Kidney tubule cell (primary cell): ENCODE measurements around the gene CFAP141.
"Not testable (repeated sequence)": the region's sequence is repeated elsewhere in the genome, so short reads cannot be mapped to it uniquely, and the experiment has no call there.

ENCODE experiments used
- DNase-seq: peaks from one replicate; pipeline ENCODE4 v3.0.0-alpha.2; 2018; ENCODE audit warnings: low spot score

Gene CFAP141

DNA sequence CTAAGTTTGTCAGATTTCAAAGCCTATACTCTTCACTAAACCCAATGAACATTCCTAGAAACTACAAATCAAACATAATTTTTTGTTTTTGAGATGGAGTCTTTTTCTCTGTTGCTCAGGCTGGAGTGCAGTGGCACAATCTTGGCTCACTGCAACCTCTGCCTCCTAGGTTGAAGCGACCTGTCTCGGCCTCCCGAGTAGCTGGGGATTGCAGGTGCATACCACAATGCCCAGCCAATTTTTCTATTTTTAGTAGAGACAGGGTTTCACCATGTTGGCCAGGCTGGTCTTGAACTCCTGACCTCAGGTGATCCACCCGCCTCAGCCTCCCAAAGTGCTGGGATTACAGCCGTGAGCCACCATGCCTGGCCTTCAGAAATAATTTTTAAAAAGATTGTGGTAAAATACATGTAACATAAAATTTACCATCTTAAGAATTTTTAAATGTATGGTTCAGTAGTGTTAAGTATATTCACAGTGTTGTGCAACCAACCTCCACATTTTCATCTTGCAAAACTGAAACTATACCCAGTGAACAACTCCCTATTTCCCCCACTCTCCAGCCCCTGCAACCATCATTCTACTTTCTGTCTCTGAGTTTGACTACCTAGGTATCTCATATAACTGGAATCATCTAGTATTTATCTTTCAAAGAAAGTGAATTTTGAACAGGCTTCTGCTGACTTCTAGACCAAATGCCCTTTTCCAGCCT, 2.7 kb upstream of the CFAP141 start:
- DNase-seq = no peak

DNA sequence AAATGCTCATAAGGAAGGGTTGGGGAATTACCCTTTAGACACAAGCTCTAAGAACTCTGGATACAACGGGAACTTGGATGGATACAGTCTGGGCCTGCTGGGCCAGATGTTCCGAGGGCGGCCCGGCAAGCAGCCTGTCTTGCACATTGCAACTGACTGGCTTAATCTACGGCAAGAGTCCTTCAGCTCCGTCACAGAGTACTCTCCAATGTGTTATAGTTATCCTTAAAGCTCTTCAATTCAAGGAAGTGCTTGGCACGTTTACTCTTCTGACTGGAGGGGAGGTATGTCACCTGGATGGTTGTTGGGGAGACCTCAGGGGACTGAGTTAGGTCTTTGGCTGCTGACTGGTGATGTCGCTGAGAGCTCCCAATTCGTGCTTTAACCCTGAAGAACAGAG, 1.1 kb upstream of the CFAP141 start:
- DNase-seq = no peak

DNA sequence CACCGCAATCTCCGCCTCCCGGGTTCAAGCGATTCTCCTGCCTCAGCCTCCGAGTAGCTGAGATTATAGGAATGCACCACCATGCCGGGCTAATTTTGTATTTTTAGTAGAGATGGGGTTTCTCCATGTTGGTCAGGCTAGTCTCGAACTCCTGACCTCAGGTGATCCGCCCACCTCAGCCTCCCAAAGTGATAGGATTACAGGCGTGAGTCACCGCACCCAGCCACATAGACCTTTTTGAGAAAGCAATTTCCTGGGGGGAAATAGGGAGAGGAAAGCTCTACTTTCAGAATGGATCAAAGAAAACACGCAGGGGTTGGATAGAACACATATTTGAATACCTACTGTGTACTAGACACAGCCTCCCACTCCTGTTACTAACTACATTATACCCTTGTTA, 355 bp downstream of the CFAP141 start:
- not testable (repeated sequence) for DNase-seq

DNA sequence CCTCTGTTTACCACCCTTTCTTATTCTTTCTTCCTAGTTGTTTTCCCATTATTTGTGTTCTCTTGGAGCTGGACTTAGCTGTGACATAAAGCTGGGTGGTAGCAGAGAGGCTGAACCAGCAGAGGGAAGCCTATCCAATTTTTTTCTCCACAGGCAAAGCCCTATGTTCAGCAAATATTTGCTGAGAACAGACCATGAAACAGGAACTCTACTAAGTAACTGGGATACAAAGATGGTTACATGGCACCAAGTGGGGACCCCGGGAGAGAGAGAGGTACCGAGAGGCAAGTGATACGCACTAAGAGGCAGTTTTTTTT, 6.6 kb downstream of the CFAP141 start:
- no peak for DNase-seq

- DNase-seq = peak; percentile 55
Measured at GRCh38 chr1:154198756-154199562, 7.2 kb downstream of the CFAP141 start.

DNA sequence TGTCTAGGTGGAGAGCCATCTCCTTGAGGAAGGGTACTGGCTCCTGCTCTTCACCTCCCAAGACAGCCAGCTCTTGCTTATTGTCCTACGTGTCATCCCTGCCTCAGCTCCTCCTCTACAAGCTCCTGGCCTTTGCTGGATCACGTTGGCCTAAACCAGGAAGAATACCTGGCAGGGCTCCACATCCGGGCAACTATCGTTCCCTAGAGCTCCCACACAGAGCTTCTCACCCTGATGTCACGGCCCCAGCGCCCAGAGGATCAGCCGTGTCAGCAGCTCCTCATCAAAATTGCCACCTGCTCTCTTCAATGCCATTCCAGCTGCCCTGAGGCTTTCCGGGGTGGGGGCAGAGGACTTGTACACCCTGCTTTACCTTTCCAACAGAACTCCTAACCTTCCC, 12.3 kb downstream of the CFAP141 start:
- peak; percentile 75 for DNase-seq

DNA sequence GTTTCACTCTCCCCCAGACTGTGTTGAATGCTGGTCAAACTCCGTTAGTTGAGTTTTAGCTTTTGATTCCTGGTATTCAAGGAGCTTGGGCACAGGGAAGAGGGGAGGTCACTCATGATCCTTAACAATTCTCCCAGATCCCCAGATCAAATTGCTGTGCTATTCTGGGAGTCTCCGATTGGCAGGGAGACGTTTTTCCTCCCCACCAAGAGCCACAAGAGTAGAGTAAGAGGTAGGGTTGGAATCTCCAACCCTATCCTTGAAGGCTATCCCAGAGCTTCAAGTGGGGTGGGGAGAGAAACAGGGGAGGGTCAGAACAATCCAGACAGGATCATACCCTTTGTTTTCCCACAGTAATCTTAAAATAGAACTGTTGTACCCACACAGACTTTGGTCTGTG, 13.7 kb downstream of the CFAP141 start:
- no peak for DNase-seq

DNA sequence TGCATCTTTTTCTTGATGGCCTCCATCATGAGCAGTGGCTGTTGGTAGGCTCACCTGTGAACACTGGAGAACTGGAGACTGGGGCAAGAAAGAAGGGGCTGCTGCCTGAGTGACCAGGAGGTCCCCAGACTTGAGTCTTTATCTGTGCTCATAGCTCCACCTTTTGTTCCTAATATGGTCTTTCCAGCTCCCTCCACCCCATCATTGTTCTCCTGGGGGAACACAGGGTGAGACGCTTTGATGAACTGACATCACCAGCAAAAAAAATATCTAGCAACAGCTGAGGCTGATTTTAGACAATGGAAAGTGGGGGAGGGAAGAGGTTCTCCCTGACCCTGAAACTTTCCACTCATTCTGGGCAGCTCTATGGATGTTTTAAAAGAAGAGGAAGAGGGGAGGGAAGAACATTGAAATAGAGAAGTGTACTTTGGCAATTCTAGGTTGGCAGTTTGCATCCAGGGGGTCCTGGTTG, 14.1 kb downstream of the CFAP141 start, which contains the start of gene TPM3:
Gene TPM3, minus strand, starts transcription at position 111 of the 472 bp plus-strand sequence. Its CDS starts 82 bp downstream, at position 29.
- DNase-seq = no peak

GRCh38 chr1:154190550-154190949, 15.6 kb downstream of the CFAP141 start:
- DNase-seq = no peak

GRCh38 chr1:154186852-154187501, 19.2 kb downstream of the CFAP141 start:
- no peak for DNase-seq

DNA sequence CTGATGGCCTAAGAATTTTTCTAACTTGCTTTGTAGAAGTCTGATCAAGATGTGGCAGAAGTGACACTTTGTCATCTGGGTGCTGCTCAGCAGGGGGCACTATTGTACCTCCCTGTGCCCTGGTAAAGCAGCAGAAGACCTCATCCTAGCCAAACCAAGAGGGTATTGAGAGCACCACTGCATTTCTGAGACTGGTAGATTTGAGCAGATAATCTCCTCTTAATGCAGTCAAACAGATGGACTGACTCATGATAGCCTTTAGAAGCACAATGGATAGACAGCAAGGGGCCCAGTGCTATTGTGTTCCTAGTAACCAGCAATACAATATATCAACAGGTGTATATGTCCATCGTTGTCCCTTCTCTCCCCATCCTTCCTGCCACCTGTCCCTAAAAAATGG, 20.0 kb downstream of the CFAP141 start:
- DNase-seq = peak; percentile 61

DNA sequence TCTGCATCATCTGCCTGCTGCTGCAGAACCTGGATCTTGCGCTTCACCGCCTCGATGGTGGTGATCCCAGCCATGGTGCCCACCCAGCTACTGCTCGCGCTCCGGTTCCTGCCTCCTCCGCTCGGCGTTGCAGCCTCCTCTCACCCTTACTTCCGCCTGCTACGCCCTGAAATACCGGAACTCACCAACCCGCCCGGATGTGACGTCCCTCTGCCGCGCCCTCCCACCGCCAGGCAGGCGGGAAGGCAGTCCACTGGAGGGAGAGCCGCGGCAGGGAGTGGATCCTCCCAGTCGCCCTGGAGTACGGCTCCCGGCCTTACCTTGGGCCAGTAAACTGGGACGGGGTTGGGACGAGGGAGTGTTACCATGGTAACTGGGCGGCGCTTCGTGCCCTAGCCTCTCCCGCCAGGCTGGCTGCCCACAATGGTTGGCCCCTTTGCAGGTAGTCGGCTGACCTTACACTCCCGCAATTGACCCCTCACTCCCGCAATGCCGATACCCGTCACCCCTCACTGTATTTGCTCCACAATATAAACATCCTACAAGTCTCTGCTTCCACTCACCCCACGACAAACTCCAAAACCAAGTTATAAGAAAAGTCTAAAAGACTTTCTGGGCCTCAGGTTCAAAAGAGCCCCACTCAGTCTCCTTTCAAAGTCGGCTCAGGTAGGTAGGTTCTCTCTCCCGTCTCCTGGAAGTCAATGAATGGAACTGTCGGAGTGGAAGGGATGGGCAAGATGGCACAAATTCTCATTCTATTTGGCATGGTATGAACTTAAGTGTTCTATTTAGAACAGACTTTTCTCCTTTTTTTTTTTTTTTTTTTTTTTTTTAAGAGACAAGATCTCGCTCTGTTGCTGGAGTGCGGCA, 22.9 kb downstream of the CFAP141 start:
- DNase-seq = peak; percentile 99

- peak; percentile 75 for DNase-seq
Measured at GRCh38 chr1:154182344-154183045, 23.6 kb downstream of the CFAP141 start.

DNA sequence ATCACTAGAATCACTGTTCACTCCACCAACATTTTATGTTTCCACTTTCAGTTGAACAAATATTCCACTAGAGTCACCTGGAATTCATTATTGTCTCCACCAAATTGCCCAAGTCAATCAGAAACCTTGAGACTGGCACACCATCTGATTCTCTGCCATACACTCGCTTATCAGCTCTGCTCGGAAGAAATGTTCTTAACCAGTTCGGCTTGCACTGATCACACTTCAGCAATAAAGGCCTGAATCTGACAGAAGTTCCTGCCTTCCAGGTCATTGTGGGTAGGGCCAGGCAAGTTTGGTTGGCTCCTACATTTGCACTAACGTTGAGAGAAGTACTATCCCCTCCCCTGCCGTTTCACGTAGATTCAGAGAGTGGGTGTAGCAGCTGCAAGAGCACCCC, 24.2 kb downstream of the CFAP141 start:
- no peak for DNase-seq

GRCh38 chr1:154179946-154180687, 26.0 kb downstream of the CFAP141 start:
- no peak for DNase-seq

- no peak for DNase-seq
Measured at GRCh38 chr1:154178911-154179811, 27.0 kb downstream of the CFAP141 start.

DNA sequence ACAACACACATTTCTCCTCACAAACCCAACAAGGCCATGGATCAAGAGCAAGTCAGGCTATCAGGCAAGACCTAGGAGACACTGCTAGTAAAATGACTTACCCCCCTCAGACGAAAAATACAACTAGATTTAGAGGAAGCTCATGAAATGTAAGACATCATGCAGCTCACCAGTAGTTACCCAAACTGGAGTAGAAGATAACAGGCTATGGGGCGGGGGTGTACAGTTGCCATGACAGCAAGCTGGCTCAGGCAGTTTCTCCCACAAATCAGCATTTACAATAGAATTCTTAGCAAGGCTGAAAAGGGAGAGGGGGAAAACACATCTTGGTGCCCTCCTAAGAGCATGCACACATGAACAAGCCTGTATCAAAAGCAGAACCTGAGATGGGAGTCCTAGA, 28.1 kb downstream of the CFAP141 start:
- DNase-seq = no peak

GRCh38 chr1:154176337-154176736, 29.8 kb downstream of the CFAP141 start:
- DNase-seq = peak; percentile 83

DNA sequence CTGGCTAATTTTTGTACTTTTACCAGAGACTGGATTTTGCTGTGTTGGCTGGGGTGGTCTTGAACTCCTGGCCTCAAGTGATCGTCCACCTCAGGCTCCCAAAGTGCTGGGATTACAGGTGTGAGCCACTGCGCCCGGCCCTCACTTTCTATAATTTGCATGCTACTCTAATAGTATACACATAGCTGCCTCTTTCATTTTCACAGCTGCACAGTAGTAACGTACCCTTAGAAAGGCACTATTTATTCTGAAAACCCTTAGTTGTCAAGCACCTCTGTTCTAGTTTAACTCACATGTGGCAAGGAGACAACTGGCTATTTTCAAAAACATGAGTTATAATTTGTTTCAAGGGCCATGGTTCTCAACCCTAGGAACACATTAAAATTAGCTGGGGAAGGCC, 31.5 kb downstream of the CFAP141 start:
- no peak for DNase-seq

- DNase-seq = no peak
Measured at GRCh38 chr1:154171880-154172279, 34.3 kb downstream of the CFAP141 start.
